K562 (cell line): ENCODE measurements around the gene MYO10. TPM values are rescaled to one million over a fixed set of nuclear protein-coding genes. Genes with fewer than 3 reads are reported as not detected.

ENCODE experiments used
- ATAC-seq: fragments of 200-7000 bp; cut with Tn5 transposase; 3 replicates; pipeline ENCODE4 v1.9.1; 2020; ENCODE audit warnings: moderate library complexity
- BruUV-seq: library from RNA; stranded (reverse); fragments of 400-500 nt; replicated peaks from 2 replicates; lab custom pipeline; 2021; lab: Mats Ljungman, UMichigan
- CTCF ChIA-PET: fragments of 300-600 bp; formaldehyde crosslinking; extraction: SDS; loops from one replicate; lab custom pipeline; 2021; ENCODE audit warnings: low intra/inter-chr PET ratio; lab: Yijun Ruan, JAX
- POLR2A ChIA-PET: fragments of 300-600, 350-650 bp; sonication (Branson Sonifier 250); formaldehyde crosslinking; extraction: SDS; loops from one replicate; lab custom pipeline; 2021; ENCODE audit warnings: antibody characterized with exemption, inconsistent platforms; lab: Yijun Ruan, JAX
- DNase-seq, 4 experiments: peaks; one replicate each; pipeline versions ENCODE4 v3.0.0 to v3.0.0-alpha.2; 2011 to 2018; ENCODE audit warnings: low spot score in 3 of 4, mixed read lengths in 3 of 4; ENCODE audit errors: extremely low read depth in 1 of 4
- FAIRE-seq: peaks from 2 replicates; lab custom pipeline; 2011; peaks lifted over from hg19 to GRCh38; lab: Jason Lieb, UNC
- H2AFZ ChIP-seq: 2 replicates; pipeline ENCODE4 v1.6.0; 2011; ENCODE audit warnings: low read depth, low read length, control low read depth, inconsistent platforms
- H3K27ac ChIP-seq: fragments of 200-600 bp; 3 replicates; pipeline ENCODE4 v1.8.0; 2011; ENCODE audit warnings: low read depth, mild to moderate bottlenecking, control low read depth, inconsistent platforms, low read length, moderate library complexity, mixed read lengths; ENCODE audit errors: extremely low read depth
- H3K27me3 ChIP-seq, 2 experiments: fragments of 300-600 bp in 1 of 2; 2 replicates in 1 of 2; 3 replicates in 1 of 2; pipeline versions ENCODE4 v1.6.0 to v1.8.0; 2011; ENCODE audit warnings: inconsistent platforms in 2 of 2, low read length in 2 of 2, mild to moderate bottlenecking in 1 of 2, mixed read lengths in 1 of 2, moderate library complexity in 1 of 2; ENCODE audit not compliant: control insufficient read depth in 2 of 2, insufficient read depth in 2 of 2
- H3K36me3 ChIP-seq: fragments of 300-600 bp; 3 replicates; pipeline ENCODE4 v1.8.0; 2011; ENCODE audit warnings: mild to moderate bottlenecking, low read length, inconsistent platforms; ENCODE audit not compliant: control insufficient read depth, insufficient read depth
- H3K4me1 ChIP-seq, 2 experiments: fragments of 200-600 bp in 1 of 2; replicated peaks in 1 of 2; 2 replicates in 1 of 2; 3 replicates in 1 of 2; pipeline versions ENCODE4 v1.5.1 to v1.8.0; 2011; ENCODE audit warnings: inconsistent platforms in 2 of 2, low read length in 2 of 2, mild to moderate bottlenecking in 1 of 2, mixed read lengths in 1 of 2, moderate library complexity in 1 of 2; ENCODE audit not compliant: control insufficient read depth in 2 of 2, insufficient read depth in 2 of 2
- H3K4me2 ChIP-seq: 2 replicates; pipeline ENCODE4 v1.6.1; 2011; ENCODE audit warnings: low read length, control low read depth, inconsistent platforms, mixed read lengths; ENCODE audit not compliant: insufficient read depth
- H3K4me3 ChIP-seq: fragments of 200-600 bp; sonication (generic), shearing (Covaris generic); 2 replicates; pipeline ENCODE4 v1.5.1; 2016; ENCODE audit warnings: control low read depth, inconsistent platforms
- H3K79me2 ChIP-seq: fragments of 200-600 bp; 3 replicates; pipeline ENCODE4 v1.8.0; 2011; ENCODE audit warnings: low read length, inconsistent platforms; ENCODE audit not compliant: control insufficient read depth, insufficient read depth
- H3K9ac ChIP-seq, 2 experiments: 2 replicates each; pipeline versions ENCODE4 v1.6.0 to v1.6.1; 2011; ENCODE audit warnings: low read depth in 2 of 2, low read length in 2 of 2, control low read depth in 1 of 2, inconsistent platforms in 1 of 2, mild to moderate bottlenecking in 1 of 2, mixed read lengths in 1 of 2; ENCODE audit not compliant: insufficient read depth in 1 of 2
- H3K9me1 ChIP-seq: one replicate; pipeline ENCODE4 v1.6.0; 2011; ENCODE audit warnings: inconsistent platforms, mild to moderate bottlenecking, low read length, moderate library complexity; ENCODE audit not compliant: control insufficient read depth, insufficient read depth
- H3K9me3 ChIP-seq: replicated peaks from 2 replicates; pipeline ENCODE4 v1.5.1; 2011; ENCODE audit warnings: low read depth, low read length, inconsistent platforms; ENCODE audit not compliant: control insufficient read depth, insufficient read depth
- H4K20me1 ChIP-seq: replicated peaks from 2 replicates; pipeline ENCODE4 v1.6.1; 2011; ENCODE audit warnings: low read length, inconsistent platforms, mixed read lengths; ENCODE audit not compliant: control insufficient read depth, insufficient read depth
- CCNT2 ChIP-seq: IDR thresholded peaks from 2 replicates; pipeline ENCODE4 v1.6.1; 2011; ENCODE audit warnings: borderline replicate concordance, low read depth, mild to moderate bottlenecking, moderate library complexity, mixed read lengths, low read length; ENCODE audit not compliant: insufficient read length; ENCODE audit errors: extremely low read depth
- CSDE1 ChIP-seq, 2 experiments: fragments of 450-650 bp; IDR thresholded peaks; 2 replicates each; pipeline ENCODE4 v1.6.1; 2016; ENCODE audit warnings: mild to moderate bottlenecking in 1 of 2
- ETV1 ChIP-seq: fragments of 450-650 bp; conservative IDR thresholded peaks from 2 replicates; pipeline ENCODE4 v1.6.1; 2016; ENCODE audit warnings: missing genetic modification characterization, control low read depth, low read depth, missing compliant biosample characterization
- HMGN3 ChIP-seq: IDR thresholded peaks from 2 replicates; pipeline ENCODE4 v1.6.1; 2011; ENCODE audit warnings: borderline replicate concordance, low read depth, mild to moderate bottlenecking, mixed read lengths, low read length; ENCODE audit not compliant: insufficient read length; ENCODE audit errors: extremely low read depth
- HNRNPLL ChIP-seq: fragments of 200-400 bp; formaldehyde crosslinking; IDR thresholded peaks from 2 replicates; pipeline ENCODE4 v1.6.1; 2017; ENCODE audit warnings: low read length, low read depth, mild to moderate bottlenecking; ENCODE audit not compliant: poor library complexity, severe bottlenecking
- MAFF ChIP-seq: IDR thresholded peaks from 2 replicates; pipeline ENCODE4 v1.6.1; 2012; ENCODE audit warnings: low read length, improper control_type of control experiment
- NFYB ChIP-seq: IDR thresholded peaks from 2 replicates; pipeline ENCODE4 v1.6.1; 2011; ENCODE audit warnings: mild to moderate bottlenecking, moderate library complexity; ENCODE audit not compliant: insufficient read length; ENCODE audit errors: extremely low read depth
- NR2F6 ChIP-seq: fragments of 450-650 bp; formaldehyde crosslinking; IDR thresholded peaks from 2 replicates; pipeline ENCODE4 v1.4.0; 2020; ENCODE audit warnings: mild to moderate bottlenecking
- POLR3A ChIP-seq: IDR thresholded peaks from 2 replicates; pipeline ENCODE4 v1.6.1; 2011; ENCODE audit warnings: borderline replicate concordance, mild to moderate bottlenecking, moderate library complexity; ENCODE audit not compliant: insufficient read length, insufficient read depth; ENCODE audit errors: extremely low read depth
- SNAPC5 ChIP-seq: fragments of 250-450 bp; sonication (Bioruptor Pico); IDR thresholded peaks from 2 replicates; pipeline ENCODE4 v1.8.0; 2021; ENCODE audit warnings: moderate library complexity, mild to moderate bottlenecking, inconsistent platforms
- TBL1XR1 ChIP-seq, 2 experiments: IDR thresholded peaks; 2 replicates each; pipeline ENCODE4 v1.6.1; 2012; ENCODE audit warnings: improper control_type of control experiment in 2 of 2, low read length in 2 of 2, mild to moderate bottlenecking in 1 of 2
- TCF3 ChIP-seq: sonication (generic); formaldehyde crosslinking; IDR thresholded peaks from 2 replicates; pipeline ENCODE4 v1.4.0; 2020; ENCODE audit warnings: mild to moderate bottlenecking, missing genetic modification reagents
- ZBTB11 ChIP-seq, 3 experiments: fragments of 200-800 bp in 1 of 3; fragments of 250-450 bp in 1 of 3; fragments of 450-650 bp in 1 of 3; sonication (Bioruptor Pico) in 1 of 3; sonication (Bioruptor generic) in 1 of 3; formaldehyde crosslinking in 1 of 3; IDR thresholded peaks; 2 replicates each; pipeline versions ENCODE4 v1.6.1 to v1.8.0; 2016 to 2022; ENCODE audit warnings: mild to moderate bottlenecking in 2 of 3, missing genetic modification characterization in 2 of 3, missing compliant biosample characterization in 1 of 3, moderate library complexity in 1 of 3
- ZNF384 ChIP-seq: IDR thresholded peaks from 2 replicates; pipeline ENCODE4 v1.6.1; 2012; ENCODE audit warnings: low read depth, low read length, improper control_type of control experiment
- ZNF551 ChIP-seq: fragments of 250-450 bp; sonication (Bioruptor Pico); IDR thresholded peaks from 2 replicates; pipeline ENCODE4 v1.5.0; 2021; ENCODE audit warnings: mild to moderate bottlenecking, moderate library complexity
- ZNF717 ChIP-seq: fragments of 250-450 bp; sonication (Bioruptor Pico); IDR thresholded peaks from 2 replicates; pipeline ENCODE4 v1.5.0; 2021
- ZNF780A ChIP-seq: fragments of 250-450 bp; sonication (Bioruptor Pico); IDR thresholded peaks from 2 replicates; pipeline ENCODE4 v1.5.0; 2021; ENCODE audit warnings: mild to moderate bottlenecking
- ZSCAN29 ChIP-seq: fragments of 450-650 bp; IDR thresholded peaks from 2 replicates; pipeline ENCODE4 v1.6.1; 2017
- in situ Hi-C: fragments of 300-500 bp; cut with MboI; formaldehyde crosslinking; loops from 4 replicates; pipeline ENCODE4 v1.15.0; 2018; ENCODE audit warnings: inconsistent platforms, mixed read lengths
- intact Hi-C: fragments of 100-400 bp; cut with micrococcal nuclease; formaldehyde crosslinking; loops from 2 replicates; pipeline ENCODE4 v1.14.2; 2022
- polyA plus RNA-seq, 8 experiments: library from polyadenylated mRNA; depleted of rRNA in 4 of 8; stranded (reverse) in 5 of 8; unstranded in 3 of 8; fragments of >200 nt; fragmentation: Nextera tagmentation in 2 of 8; fragmentation: Illumina TruSeq in 1 of 8; extraction: Ambion mirVana in 2 of 8; extraction: Trizol in 1 of 8; gene quantifications; 2 replicates each; pipeline versions ENCODE4 v1.2.1 to v1.2.3, GENCODE V29; 2011 to 2014; ENCODE audit warnings: inconsistent platforms in 1 of 8, missing spikeins in 1 of 8
- total RNA-seq, 7 experiments: library from RNA; depleted of rRNA in 6 of 7; stranded (reverse); fragments of >200 nt in 6 of 7; fragmentation: Illumina TruSeq in 2 of 7; extraction: Trizol in 2 of 7; gene quantifications; 2 replicates each; pipeline versions ENCODE4 v1.2.1 to v1.2.3, GENCODE V29; 2011 to 2021; ENCODE audit warnings: low replicate concordance in 1 of 7

Gene MYO10
- total and polyA plus RNA-seq, 9 of the 15 experiments (the other 6 are each of a cell fraction or from before 2014, with no cell fraction given): 0.04 to 0.24 TPM; not detected in 7

- no peak for TF ChIP-seq TCF3
Observed at GRCh38 chr5:16862777-16863176, 73.3 kb downstream of the MYO10 start (continued).

GRCh38 chr5:16859346-16859745 is 76.7 kb downstream of the MYO10 start:
- intact Hi-C loops (no loop called here), in situ Hi-C loops (no loop called here)
- Histone ChIP-seq H3K9me1 (no peaks in the 10 kb centered on the region), H4K20me1 (no peaks in the 10 kb centered on the region), H3K79me2 (no peaks in the 10 kb centered on the region), H3K4me2 (no peak overlapping the region), H3K9me3 (no peaks in the 10 kb centered on the region), H3K4me1 (no peaks in the 10 kb centered on the region), H3K27ac (no peak overlapping the region), H3K36me3 (no peaks in the 10 kb centered on the region), H3K4me3 (no peak overlapping the region), H3K9ac (no peak overlapping the region), H2AFZ (no peak overlapping the region), H3K27me3 (peaks cover 0 to 4% of the 10 kb centered on the region in 2 experiments; a peak in 2 of 5 replicates)
- TF ChIP-seq NFYB (no peak), ZBTB11 (CRISPR knock-in tag; IDR thresholded peaks at IDR 0.05) (no peak), HMGN3 (no peak), CSDE1 (IDR thresholded peaks at IDR 0.05) (no peak), NR2F6 (CRISPR knock-in tag) (no peak), ZNF717 (CRISPR knock-in tag) (no peak), POLR3A (no peak), ZNF780A (CRISPR knock-in tag) (no peak), CCNT2 (no peak), MAFF (no peak), ZSCAN29 (no peak), ZNF384 (no peak), HNRNPLL (no peak), ETV1 (tag) (no peak), SNAPC5 (CRISPR knock-in tag) (no peak), ZNF551 (no peak), TBL1XR1 (IDR thresholded peaks at IDR 0.05; ENCODE audit: low read length in 2 of 2) (no peak)
- ATAC-seq (no peak), FAIRE-seq (no peak), DNase-seq (no peak)
- ChIA-PET POLR2A (no interaction called here), CTCF (no interaction called here)
- BruUV-seq: no TSS peak
